ENCODE data around the gene ATG2A. TPM values are rescaled to one million over a fixed set of nuclear protein-coding genes. Genes with fewer than 3 reads are reported as not detected.

ATG2A gene
- total and polyA plus RNA-seq, 9 of the 15 experiments (the other 6 are each of a cell fraction or from before 2014, with no cell fraction given), result 0.25 to 45.9 (median 5.2) TPM

- TF ChIP-seq, protein P1, sequence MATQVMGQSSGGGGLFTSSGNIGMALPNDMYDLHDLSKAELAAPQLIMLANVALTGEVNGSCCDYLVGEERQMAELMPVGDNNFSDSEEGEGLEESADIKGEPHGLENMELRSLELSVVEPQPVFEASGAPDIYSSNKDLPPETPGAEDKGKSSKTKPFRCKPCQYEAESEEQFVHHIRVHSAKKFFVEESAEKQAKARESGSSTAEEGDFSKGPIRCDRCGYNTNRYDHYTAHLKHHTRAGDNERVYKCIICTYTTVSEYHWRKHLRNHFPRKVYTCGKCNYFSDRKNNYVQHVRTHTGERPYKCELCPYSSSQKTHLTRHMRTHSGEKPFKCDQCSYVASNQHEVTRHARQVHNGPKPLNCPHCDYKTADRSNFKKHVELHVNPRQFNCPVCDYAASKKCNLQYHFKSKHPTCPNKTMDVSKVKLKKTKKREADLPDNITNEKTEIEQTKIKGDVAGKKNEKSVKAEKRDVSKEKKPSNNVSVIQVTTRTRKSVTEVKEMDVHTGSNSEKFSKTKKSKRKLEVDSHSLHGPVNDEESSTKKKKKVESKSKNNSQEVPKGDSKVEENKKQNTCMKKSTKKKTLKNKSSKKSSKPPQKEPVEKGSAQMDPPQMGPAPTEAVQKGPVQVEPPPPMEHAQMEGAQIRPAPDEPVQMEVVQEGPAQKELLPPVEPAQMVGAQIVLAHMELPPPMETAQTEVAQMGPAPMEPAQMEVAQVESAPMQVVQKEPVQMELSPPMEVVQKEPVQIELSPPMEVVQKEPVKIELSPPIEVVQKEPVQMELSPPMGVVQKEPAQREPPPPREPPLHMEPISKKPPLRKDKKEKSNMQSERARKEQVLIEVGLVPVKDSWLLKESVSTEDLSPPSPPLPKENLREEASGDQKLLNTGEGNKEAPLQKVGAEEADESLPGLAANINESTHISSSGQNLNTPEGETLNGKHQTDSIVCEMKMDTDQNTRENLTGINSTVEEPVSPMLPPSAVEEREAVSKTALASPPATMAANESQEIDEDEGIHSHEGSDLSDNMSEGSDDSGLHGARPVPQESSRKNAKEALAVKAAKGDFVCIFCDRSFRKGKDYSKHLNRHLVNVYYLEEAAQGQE (IDR thresholded peaks at IDR 0.05; ENCODE audit: borderline replicate concordance), result no peak; the same call in 1 of the 2 replicates
- TF ChIP-seq, protein P1 (CRISPR knock-in tag; IDR thresholded peaks at IDR 0.05; ENCODE audit: low read depth), result no peak
- TF ChIP-seq RBBP5 (IDR thresholded peaks at IDR 0.05; ENCODE audit: borderline replicate concordance, insufficient read depth, low read length, poor library complexity, severe bottlenecking), result peak; percentile 13
- no peak for TF ChIP-seq JUN (IDR thresholded peaks at IDR 0.05; ENCODE audit: borderline replicate concordance, low read depth, low read length)
- 0 out of 2 replicates have a peak, but pooled peaks have one; percentile 13 for TF ChIP-seq JUN (CRISPR knock-in tag; IDR thresholded peaks at IDR 0.05; ENCODE audit: borderline replicate concordance)
- TF ChIP-seq ZFPM2 (CRISPR knock-in tag; IDR thresholded peaks at IDR 0.05), result no peak
- no peak for TF ChIP-seq ASH1L (IDR thresholded peaks at IDR 0.05; ENCODE audit: borderline replicate concordance, low read depth, partially characterized antibody)
- TF ChIP-seq ZNF263 (CRISPR knock-in tag; IDR thresholded peaks at IDR 0.05; ENCODE audit: borderline replicate concordance), result no peak; the same call in 1 of the 2 replicates
- TF ChIP-seq, protein P2, sequence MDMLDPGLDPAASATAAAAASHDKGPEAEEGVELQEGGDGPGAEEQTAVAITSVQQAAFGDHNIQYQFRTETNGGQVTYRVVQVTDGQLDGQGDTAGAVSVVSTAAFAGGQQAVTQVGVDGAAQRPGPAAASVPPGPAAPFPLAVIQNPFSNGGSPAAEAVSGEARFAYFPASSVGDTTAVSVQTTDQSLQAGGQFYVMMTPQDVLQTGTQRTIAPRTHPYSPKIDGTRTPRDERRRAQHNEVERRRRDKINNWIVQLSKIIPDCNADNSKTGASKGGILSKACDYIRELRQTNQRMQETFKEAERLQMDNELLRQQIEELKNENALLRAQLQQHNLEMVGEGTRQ (CRISPR knock-in tag; IDR thresholded peaks at IDR 0.05), result no peak
- TF ChIP-seq ZNF217 (CRISPR knock-in tag; IDR thresholded peaks at IDR 0.05), result no peak
- TF ChIP-seq NFIX (CRISPR knock-in tag; IDR thresholded peaks at IDR 0.05; ENCODE audit: low read depth), result no peak
- TF ChIP-seq CCAR2 (IDR thresholded peaks at IDR 0.05; ENCODE audit: low read depth, low read length), result no peak
- peak in 1 of 2 experiments; percentile 59; a peak in 2 of 4 replicates for TF ChIP-seq KDM1A (IDR thresholded peaks at IDR 0.05)
- TF ChIP-seq ZNF445 (CRISPR knock-in tag; IDR thresholded peaks at IDR 0.05; ENCODE audit: low read depth), result no peak
- peak; percentile 63 to 71; a peak in 2 of 4 replicates for TF ChIP-seq TEAD1 (CRISPR knock-in tag; IDR thresholded peaks at IDR 0.05)
- TF ChIP-seq MYNN (IDR thresholded peaks at IDR 0.05), result peak; percentile 78; the same call in 1 of the 2 replicates
- TF ChIP-seq MYNN (CRISPR knock-in tag; IDR thresholded peaks at IDR 0.05), result no peak
- TF ChIP-seq RBM15 (IDR thresholded peaks at IDR 0.05; ENCODE audit: insufficient read depth, low read length), result no peak
- no peak for TF ChIP-seq FOXM1 (IDR thresholded peaks at IDR 0.05; ENCODE audit: low read depth)
- TF ChIP-seq FOXM1 (CRISPR knock-in tag; IDR thresholded peaks at IDR 0.05; ENCODE audit: low read depth), result no peak
- no peak for TF ChIP-seq HLTF (IDR thresholded peaks at IDR 0.05)
Measured at GRCh38 chr11:64870176-64870892, 46.7 kb downstream of the ATG2A start (continued).

All from K562 (cell line).